AG08396 (cell line): Measurements from ENCODE around the gene SLC66A3.

Experiments
- DNase-seq: peaks from one replicate; pipeline ENCODE4 v3.0.0; 2012; ENCODE audit warnings: low spot score, mixed read lengths

Gene SLC66A3

DNA sequence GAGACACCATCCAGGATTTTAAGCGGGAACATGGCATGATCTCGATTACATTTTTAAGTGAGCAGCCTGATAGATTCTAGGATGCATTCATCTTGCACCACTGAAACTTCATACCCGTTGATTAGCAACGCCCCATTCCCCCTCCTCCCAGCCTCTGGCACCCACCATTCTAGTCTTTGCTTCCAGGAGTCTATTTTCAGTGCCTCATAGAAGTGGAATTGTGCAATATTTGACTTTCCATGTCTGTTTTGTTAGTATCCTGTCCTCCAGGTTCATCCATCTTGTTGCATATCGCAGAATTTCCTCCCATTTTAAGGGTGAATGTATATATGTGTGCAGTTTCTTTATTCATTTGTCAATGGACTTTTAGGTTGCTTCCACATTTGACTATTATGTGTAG, 20.9 kb upstream of the SLC66A3 start:
- no peak for DNase-seq

DNA sequence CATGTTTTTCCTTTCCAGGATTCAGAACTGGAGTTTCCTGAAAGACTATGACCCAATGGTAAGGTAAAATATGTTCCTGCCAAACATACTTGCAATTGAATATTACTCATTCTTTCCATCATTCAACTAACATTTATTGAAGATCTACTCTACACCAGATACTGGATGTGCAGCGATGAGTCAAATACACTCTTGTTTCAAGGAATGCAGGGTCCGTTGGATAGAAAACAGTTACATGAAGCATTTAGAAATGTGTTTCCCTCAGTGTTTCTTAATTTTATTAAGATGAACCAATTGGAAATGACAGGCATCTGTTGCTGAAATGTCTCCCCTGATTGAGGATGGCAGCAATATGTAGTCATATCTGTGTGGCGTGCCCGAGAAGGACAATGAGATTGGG, 14.8 kb upstream of the SLC66A3 start:
- no peak for DNase-seq

DNA sequence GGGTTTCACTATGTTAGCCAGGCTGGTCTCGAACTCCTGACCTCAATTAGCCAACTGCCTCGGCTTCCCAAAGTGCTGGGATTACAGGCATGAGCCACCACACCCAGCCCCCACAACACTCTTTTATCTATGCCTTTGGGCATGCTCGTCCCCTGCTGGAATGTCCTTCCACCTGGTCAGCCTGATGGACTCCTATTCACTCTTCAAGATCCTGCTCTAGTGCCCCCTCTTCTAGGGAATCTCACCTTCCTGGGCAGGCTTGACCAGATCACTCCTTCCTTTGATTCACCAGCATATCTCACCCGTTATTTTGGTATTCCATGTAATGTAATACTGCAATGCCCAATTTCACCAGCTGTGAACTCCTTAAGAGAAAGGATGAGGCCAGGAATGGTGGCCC, 13.9 kb upstream of the SLC66A3 start:
- no peak for DNase-seq

DNA sequence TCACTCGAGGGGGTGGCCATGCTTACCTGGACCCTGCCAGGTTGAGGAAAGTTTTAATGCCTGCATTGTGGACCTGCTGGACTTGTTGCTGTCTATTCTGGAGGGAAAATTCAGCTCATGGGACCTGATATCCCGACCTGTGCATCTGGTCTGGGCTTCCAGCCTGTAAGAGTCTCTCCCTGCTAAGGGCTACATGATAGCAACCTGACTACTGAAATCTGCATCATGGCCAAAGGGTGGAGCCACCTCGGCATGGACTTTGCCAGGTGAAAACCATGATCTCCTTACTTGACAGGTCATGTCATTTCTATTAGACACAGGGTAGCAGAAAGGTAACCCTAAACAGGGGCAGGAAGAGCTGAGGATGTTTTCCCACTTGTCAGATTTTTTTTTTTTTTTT, 12.9 kb upstream of the SLC66A3 start:
- DNase-seq = no peak

DNA sequence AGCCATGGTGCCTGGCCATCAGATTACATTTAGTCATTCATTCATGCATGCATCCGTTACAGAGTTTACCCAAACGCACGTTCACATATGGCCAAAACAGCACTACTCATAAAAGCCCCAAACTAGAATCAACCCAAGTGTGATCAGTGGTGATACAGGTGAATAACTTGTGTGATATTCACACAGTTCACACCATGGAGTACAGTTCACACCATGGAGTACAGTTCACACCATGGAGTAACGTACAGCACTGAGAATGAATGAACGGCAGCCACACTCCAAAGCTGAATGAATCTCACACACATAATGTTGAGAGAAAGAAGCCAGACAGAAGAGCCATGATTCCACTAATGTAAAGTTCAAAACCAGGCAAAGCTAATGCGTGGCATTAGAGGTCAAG, 12.3 kb upstream of the SLC66A3 start:
- DNase-seq = no peak

DNA sequence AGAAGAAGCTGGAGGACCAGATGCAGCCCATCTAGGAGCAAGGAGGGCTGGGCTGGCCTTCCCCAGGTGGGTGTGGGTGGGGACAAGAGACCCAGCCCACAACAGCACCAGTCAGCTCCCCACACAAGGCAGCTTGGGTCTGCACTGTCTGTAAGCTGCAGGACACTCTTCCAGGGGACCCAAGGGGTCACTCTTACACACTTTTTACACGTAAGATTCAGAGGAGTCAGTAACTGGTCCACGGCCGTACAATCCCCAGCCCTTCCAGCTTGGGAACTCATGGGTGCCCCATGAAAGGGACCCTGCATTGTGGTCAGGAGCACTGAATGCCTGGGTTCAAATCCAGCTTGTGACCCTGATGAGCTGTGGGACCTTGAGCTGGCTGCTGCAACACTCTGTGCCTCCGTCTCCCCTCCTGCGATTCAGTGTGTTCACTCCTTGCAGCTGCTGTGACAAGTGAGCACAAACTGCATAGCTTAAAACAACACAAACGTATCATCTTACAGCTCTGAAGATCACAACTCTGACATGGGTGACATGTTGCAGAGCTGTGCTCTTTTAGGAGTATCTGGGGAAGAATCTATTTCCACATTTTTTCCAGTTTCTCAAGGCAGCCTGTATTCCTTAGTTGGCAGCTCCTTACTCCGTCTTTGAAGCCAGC, 11.1 kb upstream of the SLC66A3 start:
- no peak for DNase-seq

DNA sequence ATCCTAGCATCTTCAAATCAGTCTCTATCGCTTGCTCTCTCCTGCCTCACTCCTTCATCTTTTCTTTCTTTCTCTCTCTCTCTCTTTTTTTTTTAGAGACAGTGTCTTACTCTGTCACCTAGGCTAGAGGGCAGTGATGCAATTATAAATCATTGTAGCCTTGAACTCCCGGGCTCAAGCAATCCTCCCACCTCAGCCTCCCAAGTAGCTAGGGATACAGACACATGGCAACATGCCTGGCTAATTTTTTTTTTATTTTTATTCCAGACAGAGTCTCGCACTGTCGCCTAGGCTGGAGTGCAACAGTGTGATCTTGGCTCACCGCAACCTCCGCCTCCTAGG, 10.6 kb upstream of the SLC66A3 start:
- DNase-seq = no peak

DNA sequence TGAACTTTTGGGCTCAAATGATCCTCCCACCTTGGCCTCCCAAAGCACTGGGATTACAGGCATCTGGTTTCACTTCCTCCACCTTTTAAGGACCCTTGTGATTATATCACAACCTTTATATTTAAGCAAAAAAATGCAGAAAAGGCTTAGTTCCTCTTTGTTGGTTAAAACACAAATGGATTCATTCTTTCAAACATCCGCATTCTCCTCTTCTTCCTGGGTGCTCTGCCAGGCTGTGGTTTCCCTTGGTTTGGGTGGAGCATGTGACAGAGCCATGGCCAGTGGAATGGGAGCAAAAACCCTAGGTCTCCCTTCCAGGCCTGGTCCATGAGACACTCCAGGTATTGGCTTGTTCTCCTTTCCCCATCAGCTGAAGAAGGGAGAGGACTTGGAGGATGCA, 9.9 kb upstream of the SLC66A3 start:
- DNase-seq = no peak

DNA sequence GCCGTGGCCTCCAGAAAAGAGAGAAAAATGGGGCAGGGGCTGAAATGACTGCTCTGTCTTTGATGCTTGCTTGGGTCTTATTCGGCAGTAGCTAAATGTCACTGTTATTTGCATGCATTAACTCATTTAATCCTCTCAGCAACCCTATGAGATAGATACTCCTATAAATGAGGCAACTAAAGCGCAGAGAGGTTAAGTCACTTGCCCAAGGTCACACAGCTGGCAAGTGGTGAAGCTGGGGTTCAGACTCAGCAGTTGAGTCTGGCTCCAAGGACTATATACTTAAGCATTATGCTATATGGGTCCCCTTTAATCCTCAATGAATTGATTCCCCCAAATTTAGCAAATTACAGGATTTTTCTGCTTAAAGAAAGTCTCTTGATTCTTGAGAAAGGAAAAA, 9.2 kb upstream of the SLC66A3 start:
- DNase-seq = no peak

DNA sequence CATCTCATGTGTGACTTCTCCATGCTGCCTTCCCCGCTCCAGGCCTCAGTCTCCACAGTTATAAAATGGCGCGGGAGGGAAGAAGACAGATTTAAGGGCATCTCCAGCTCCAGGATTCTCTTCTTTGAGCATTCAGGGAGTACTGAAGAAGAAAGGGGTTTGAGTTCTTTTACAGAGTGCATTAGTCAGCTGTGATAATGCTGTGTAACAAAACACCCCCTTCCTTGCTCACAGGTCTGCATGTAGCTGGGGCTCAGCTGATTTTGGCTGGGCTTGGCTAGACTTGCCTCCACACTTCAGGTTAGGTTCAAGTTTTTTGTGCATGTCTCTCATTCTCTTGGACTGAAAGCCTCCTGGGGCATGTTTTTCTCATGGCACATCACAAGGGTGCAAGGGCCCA, 8.0 kb upstream of the SLC66A3 start:
- DNase-seq = no peak

DNA sequence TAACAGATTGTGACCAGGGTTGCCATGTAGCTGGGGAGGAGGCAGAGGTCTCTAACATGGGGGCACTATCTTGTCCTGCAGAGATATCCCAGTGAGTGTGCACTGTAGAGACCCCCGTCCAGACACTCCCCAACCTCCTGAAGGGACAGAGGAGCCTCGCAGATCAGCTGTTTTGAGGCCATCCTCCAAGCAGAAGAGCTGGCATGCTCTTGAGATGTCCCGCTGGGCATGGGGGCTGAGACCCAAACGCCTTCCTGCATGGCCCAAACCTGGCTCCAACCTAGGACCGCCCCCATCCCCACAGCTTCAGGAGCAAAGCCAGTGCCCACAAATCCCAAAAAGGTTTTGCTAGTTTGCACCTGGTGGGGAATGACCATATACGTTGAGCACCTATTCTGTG, 2.7 kb upstream of the SLC66A3 start:
- no peak for DNase-seq

DNA sequence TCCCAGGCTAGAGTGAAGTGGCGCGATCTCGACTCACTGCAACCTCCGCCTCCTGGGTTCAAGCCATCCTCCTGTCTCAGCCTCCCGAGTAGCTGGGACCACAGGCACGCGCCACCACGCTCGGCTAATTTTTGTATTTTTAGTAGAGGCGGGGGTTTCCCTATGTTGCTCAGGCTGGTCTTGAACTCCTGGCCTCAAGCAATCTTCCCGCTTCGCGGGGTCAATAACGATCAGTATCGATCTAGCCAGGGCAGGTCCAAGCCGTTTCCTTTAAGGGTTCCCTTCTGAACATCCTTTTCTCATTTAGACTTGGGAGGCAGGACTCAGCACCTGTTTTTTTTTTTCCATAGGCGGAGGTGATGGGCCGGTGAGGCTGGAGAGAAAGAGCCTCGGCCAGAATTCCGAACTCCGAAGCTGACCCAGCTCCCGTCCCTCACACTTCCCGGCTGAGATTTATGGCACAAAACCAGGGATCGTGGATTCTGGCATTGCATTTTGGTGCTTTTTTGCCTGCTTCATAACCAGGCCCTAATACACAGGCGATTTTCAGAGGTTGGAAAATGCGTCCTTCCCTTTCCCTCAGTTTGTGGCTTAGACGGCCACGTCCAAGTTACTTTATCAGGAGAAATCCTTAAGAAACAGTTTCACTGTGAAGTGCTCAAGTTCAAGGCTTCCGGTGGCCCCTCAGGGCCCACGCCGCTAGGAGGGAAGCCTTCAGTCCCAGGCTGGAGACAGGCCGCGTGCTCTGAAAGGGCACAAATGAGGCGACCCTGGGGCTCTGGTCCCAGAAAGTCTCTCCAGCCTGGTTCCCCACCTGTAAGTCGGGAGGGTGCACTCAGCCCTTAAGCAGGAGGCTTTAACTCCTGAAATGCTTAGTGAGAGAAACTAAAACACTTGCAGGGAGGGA, 998 bp upstream of the SLC66A3 start:
- no peak for DNase-seq

DNA sequence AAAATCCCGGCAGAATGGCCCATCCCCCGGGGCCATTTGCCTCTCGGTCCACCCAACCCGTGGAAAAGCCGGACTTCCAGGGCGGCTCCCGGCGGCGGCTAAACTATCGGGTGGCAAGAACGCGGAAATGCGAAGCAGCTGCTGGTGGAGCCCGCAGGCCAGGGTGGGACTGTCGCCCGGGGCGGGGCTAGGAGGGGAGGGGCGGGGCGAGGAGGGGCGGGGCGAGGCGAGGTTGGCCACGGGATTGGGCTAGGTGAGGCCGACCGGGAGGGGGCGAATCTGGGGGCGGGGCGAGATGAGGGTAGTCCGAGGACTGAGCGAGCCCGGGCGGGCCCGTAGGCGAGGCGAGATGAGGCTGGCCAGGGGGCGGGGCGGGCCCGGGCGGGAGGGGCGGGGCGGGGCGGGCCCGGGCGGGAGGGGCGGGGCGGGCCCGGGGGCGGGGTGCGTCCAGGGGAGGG, 315 bp upstream of the SLC66A3 start:
- DNase-seq = peak; percentile 100

DNA sequence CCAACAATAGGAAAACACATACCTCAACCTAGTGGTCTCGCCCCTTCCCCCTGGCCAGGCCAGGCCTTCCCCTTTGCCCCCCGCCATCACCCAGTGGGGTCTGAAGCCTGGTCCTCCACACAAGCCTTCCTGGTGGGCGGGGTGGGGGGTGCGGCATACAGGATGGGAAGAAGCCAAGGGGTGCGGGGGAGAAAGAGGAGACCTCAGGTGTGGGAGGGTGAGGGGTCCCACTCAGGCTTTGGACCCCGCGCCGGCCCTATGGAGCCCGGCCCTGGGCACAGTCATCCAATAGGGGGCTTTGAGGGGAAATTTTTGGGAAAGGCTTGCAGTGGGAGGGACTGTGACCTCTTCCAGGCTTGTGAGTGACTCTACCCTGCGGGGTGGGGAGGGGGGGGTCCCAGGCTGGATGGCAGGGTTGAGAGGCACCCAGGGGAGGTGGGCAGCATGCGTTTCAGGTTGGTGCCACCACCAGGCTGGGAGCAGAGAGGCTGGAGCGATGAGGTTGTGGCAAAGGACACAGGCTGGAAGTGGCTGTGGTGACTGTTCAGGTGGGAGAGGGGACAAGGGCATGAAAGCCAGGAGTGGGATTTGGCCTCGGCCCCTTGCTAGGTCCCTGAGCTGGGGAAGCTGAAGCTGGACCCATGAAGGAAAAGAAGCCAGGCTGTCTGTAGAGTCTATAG, 1.3 kb downstream of the SLC66A3 start:
- no peak for DNase-seq

DNA sequence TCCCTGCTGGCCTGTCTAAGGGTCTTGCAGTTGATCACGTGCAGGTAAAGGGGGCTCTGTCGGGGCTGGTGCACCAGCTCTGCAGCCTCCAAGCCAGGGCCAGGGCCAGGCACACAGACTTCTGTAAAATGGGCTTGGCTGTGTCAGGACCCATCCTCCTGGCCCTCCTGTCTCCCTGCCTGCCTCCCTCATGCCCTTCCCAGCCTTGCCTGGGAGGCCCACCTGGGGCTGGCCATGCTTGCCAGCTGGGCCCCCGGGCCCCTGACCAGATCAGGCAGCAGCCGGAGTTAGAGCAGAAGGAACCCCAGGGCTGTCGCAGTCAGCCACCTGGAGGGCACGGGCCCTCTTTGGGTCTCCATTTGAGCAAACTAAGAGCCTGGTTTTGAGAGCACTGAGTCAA, 2.0 kb downstream of the SLC66A3 start:
- no peak for DNase-seq

DNA sequence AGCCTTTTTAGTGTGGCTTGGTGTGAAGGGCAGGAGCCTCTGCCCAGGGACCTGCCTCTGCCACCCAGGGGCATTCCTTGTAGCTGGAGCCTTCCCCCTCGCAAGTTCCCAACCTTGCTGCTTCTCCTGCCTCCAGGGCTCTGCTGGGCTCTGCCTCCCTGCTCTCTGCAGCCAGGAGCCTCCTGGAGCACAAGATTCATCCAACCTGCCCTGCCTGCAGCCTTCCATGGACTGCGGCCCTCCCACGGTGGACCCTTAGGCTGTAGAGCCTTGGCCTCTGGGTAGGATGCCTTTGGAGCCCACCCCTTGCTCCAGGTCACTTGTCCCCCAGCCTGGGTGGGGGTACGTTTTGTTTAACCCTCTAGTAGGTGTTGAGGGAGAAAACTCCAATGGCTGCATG, 2.5 kb downstream of the SLC66A3 start:
- DNase-seq = no peak

DNA sequence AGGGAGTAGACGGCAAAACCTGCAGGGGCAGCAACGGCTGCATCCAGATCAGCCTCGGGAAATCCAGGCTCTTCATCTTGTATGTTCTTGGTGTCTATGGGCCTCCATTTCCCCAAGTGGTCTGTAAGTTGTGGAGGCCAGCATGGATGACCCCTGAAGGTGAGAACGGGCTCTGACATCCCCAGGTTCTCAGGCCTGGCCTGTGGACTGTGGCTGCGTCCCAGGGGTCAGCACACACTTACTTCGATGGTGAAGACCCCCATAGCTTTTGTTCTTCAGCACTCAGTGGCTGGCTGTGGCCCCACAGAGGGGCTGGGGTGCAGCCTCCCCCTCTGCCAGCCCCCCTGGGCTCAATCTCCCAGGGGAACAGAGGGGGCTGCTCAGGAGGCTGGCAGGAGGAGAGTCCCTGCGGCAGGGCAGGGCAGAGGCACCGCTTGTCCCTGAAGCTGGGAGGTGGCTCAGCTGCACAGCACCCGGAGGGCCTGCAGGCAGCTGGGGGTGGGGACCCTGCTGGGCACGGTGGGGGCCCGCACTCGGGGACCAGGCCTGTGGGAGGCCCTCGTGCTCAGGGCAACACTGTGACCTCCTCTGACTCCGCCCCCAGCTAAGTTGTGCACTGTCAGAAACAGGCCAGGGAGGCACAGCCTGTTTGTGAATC, 3.8 kb downstream of the SLC66A3 start:
- no peak for DNase-seq

DNA sequence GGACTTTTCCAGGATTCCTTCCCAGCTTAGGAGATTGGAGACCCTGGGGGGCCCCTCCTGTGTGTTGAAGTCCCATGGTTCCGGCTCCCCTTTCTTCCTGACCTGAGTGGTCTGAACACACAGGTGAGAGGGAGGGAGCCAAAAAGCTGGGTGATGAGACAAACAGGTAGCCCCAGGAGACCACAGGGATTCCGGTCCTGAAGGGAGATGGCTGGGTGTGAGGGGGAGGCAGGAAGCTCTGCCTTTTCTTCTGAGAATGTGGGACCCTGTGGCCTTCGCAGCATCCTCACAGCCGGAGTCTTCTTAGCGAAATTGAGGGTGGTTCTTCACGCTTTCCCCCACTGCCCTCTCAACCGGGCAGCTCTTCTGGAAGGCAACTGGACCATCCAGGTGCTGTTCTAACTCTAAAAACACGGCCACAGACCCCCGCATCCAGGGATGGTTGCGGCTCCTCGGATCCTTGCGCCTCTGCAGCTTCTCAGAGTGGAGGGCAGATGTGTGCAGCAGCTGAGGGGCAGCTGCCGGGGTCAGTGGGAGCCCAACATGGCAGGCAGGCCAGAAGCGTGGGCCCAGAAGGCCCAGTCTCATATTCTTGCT, 4.4 kb downstream of the SLC66A3 start:
- DNase-seq = no peak

DNA sequence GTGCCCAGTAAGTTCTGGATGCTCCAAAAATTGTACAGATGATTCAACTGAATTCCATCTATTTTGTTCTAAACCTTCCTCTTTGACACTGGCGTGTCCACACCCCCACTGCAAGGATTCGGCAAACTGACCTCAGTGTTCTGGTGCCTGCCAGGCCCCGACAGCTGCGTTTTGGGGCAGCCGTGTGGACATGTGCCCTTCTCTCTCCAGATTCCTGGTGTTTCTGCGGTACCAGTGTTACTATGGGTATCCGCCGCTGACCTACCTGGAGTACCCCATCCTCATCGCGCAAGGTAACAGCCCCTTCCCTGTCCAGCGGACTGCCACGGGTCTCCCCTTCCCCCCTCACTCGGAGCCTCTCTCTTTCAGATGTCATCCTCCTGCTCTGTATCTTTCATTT, 5.0 kb downstream of the SLC66A3 start:
- DNase-seq = no peak

DNA sequence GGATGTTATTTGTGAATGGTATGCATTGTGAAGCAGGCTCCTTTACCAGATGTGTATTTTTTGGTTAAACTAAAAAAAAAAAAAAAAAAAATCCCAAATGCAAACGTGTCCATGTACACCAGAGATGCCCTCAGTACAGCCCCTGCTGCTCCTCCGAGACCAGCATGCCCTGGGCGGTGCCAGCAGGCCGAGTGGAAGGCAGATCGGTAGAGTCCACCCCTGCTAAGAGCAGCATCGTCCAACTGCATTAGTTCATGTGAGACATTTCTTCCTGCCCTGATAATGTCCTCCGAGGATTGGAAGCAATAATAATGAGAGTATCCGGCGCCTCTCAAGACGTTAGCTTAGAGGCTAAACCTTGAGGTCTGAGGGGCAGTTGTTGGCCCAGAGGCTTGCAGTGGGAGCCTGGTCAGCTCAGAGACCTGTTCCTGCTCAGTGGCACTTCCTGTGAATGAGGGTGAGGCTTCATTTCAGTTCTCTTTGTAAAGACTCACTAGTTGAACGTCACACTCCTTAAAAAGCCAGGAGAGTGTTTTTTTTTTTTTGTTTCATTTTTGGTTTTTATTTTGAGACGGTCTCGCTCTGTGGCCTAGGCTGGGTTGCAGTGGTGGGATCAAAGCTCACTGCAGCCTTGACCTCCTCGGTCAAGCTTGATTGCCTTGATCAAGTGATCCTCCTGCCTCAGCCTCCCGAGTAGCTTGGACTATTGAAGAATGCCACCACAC, 5.6 kb downstream of the SLC66A3 start:
- no peak for DNase-seq

DNA sequence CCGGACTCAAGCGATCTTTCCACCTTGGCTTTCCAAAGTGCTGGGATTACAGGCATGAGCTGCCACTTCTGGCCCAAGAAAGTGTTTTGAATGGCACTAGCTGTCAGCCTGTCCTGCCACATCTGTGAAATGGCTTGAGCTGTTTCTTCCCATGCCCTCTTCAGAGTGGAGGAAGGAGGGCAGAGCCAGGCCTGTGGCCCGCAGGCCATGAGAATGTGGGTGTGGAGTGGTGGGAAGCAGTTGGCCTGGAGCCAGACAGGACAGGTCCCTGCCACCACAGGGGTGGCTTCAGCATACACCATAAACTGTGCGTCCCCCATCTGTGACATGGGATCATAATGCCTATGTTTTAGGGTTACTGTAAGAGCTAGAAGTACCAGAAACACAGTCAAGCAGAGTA, 6.5 kb downstream of the SLC66A3 start:
- DNase-seq = no peak
